Activated CD4-positive, alpha-beta memory T cell treated with anti-CD3 and anti-CD28 coated beads for 36 hours (primary cell): ENCODE measurements around the gene ACTN3. TPM values are rescaled to one million over a fixed set of nuclear protein-coding genes. Genes with fewer than 3 reads are reported as not detected.

Experiments
- CTCF ChIA-PET: fragments of 350-600 bp; sonication (Branson Sonifier 250); formaldehyde crosslinking; loops from one replicate; lab custom pipeline; 2021; ENCODE audit warnings: antibody characterized with exemption, inconsistent platforms; lab: Charles Lee
- POLR2A ChIA-PET: fragments of 350-600 bp; sonication (Branson Sonifier 250); formaldehyde crosslinking; loops from one replicate; lab custom pipeline; 2021; ENCODE audit warnings: antibody characterized with exemption; lab: Charles Lee
- DNase-seq: peaks from one replicate; pipeline ENCODE4 v3.0.0-alpha.2; 2020
- H3K27ac Mint-ChIP-seq: one replicate; pipeline ENCODE4 v1.8.0; 2021; ENCODE audit warnings: mixed read lengths
- H3K27me3 Mint-ChIP-seq: one replicate; pipeline ENCODE4 v1.8.0; 2021; ENCODE audit warnings: mixed read lengths
- H3K36me3 Mint-ChIP-seq: one replicate; pipeline ENCODE4 v1.8.0; 2021; ENCODE audit warnings: mixed read lengths
- H3K4me1 Mint-ChIP-seq: one replicate; pipeline ENCODE4 v1.8.0; 2021; ENCODE audit warnings: low read depth, mixed read lengths
- H3K4me3 Mint-ChIP-seq: one replicate; pipeline ENCODE4 v1.8.0; 2021; ENCODE audit warnings: mild to moderate bottlenecking, mixed read lengths
- H3K9me3 Mint-ChIP-seq: one replicate; pipeline ENCODE4 v1.8.0; 2021; ENCODE audit warnings: mixed read lengths
- intact Hi-C: fragments of 100-400 bp; cut with micrococcal nuclease; formaldehyde crosslinking; loops from one replicate; pipeline ENCODE4 v1.15.1; 2023
- total RNA-seq, 2 experiments: library from RNA; stranded (reverse); gene quantifications; one replicate each; pipeline ENCODE4 v1.2.3, GENCODE V29; 2021

Gene ACTN3
- total RNA-seq, 2 experiments from 2014 or later = 0.15 to 0.24 TPM

GRCh38 chr11:66559866-66560676, 13.4 kb downstream of the ACTN3 start:
- Mint-ChIP-seq H3K9me3 (no peaks in the 10 kb centered on the region), H3K36me3 (no peaks in the 10 kb centered on the region), H3K27ac (no peak overlapping the region), H3K4me1 (no peaks in the 10 kb centered on the region), H3K4me3 (no peak overlapping the region), H3K27me3 (peaks cover 8% of the 10 kb centered on the region)
- DNase-seq = no peak
- CTCF ChIA-PET = interaction anchor here (0.6 to 1.4 kb wide), 2 partner anchors 118 to 839 kb away, joined by 3 read pairs; partner anchors contain the start of genes RBM4B and RNASEH2C
- POLR2A ChIA-PET = no interaction called here
- intact Hi-C loops = no loop called here

GRCh38 chr11:66561178-66561974, 14.7 kb downstream of the ACTN3 start:
- DNase-seq = no peak
- H3K36me3 Mint-ChIP-seq = no peaks in the 10 kb centered on the region
- intact Hi-C loops = no loop called here
- H3K27ac Mint-ChIP-seq = no peak overlapping the region
- peaks cover 6% of the 10 kb centered on the region for H3K27me3 Mint-ChIP-seq
- CTCF ChIA-PET = interaction anchor here (1.0 to 1.2 kb wide), 2 partner anchors 19 to 273 kb away, joined by 3 to 4 read pairs; no protein-coding TSS in a partner anchor
- no peaks in the 10 kb centered on the region for H3K9me3 Mint-ChIP-seq
- H3K4me3 Mint-ChIP-seq = no peak overlapping the region
- POLR2A ChIA-PET = no interaction called here
- H3K4me1 Mint-ChIP-seq = no peaks in the 10 kb centered on the region

- Mint-ChIP-seq H3K4me1 (peaks cover 2% of the 10 kb centered on the region), H3K9me3 (no peaks in the 10 kb centered on the region), H3K4me3 (no peak overlapping the region), H3K27me3 (peaks cover 6% of the 10 kb centered on the region), H3K27ac (no peak overlapping the region), H3K36me3 (no peaks in the 10 kb centered on the region)
- no peak for DNase-seq
- intact Hi-C loops = no loop called here
- CTCF ChIA-PET = interaction anchor here (1.0 to 1.2 kb wide), 2 partner anchors 19 to 272 kb away, joined by 3 to 4 read pairs; no protein-coding TSS in a partner anchor
- POLR2A ChIA-PET = no interaction called here
Observed at GRCh38 chr11:66561975-66562248, 15.2 kb downstream of the ACTN3 start.

- Mint-ChIP-seq H3K4me3 (no peak overlapping the region), H3K27ac (no peak overlapping the region), H3K27me3 (peaks cover 6% of the 10 kb centered on the region), H3K4me1 (peaks cover 2% of the 10 kb centered on the region), H3K36me3 (no peaks in the 10 kb centered on the region), H3K9me3 (no peaks in the 10 kb centered on the region)
- POLR2A ChIA-PET = no interaction called here
- intact Hi-C loops = no loop called here
- CTCF ChIA-PET = interaction anchor here (0.6 to 1.0 kb wide), 2 partner anchors 272 to 520 kb away, joined by 3 to 4 read pairs; no protein-coding TSS in a partner anchor
- no peak for DNase-seq
Observed at GRCh38 chr11:66562275-66562674, 15.6 kb downstream of the ACTN3 start.

GRCh38 chr11:66562907-66563583, 16.3 kb downstream of the ACTN3 start:
- no peak for DNase-seq
- Mint-ChIP-seq H3K9me3 (no peaks in the 10 kb centered on the region), H3K4me1 (peaks cover 2% of the 10 kb centered on the region), H3K36me3 (no peaks in the 10 kb centered on the region), H3K27me3 (peaks cover 6% of the 10 kb centered on the region), H3K27ac (no peak overlapping the region), H3K4me3 (no peak overlapping the region)
- ChIA-PET CTCF (interaction anchor here (0.6 kb wide), 1 partner anchor 519 kb away, joined by 4 read pairs; no protein-coding TSS in a partner anchor), POLR2A (no interaction called here)
- intact Hi-C loops = no loop called here

- CTCF ChIA-PET = no interaction called here
- H3K4me1 Mint-ChIP-seq = peaks cover 6% of the 10 kb centered on the region
- H3K9me3 Mint-ChIP-seq = no peaks in the 10 kb centered on the region
- H3K27me3 Mint-ChIP-seq = peaks cover 3% of the 10 kb centered on the region
- H3K27ac Mint-ChIP-seq = no peak overlapping the region
- POLR2A ChIA-PET = no interaction called here
- intact Hi-C loops = no loop called here
- H3K36me3 Mint-ChIP-seq = no peaks in the 10 kb centered on the region
- no peak overlapping the region for H3K4me3 Mint-ChIP-seq
- no peak for DNase-seq
Observed at GRCh38 chr11:66563832-66564231, 17.1 kb downstream of the ACTN3 start.

GRCh38 chr11:66564538-66564937, 17.8 kb downstream of the ACTN3 start:
- H3K4me3 Mint-ChIP-seq = no peak overlapping the region
- intact Hi-C loops = no loop called here
- CTCF ChIA-PET = interaction anchor here (0.9 kb wide), 1 partner anchor 114 kb away, joined by 4 read pairs; no protein-coding TSS in a partner anchor

GRCh38 chr11:66564984-66565383, 18.3 kb downstream of the ACTN3 start:
- no peaks in the 10 kb centered on the region for H3K36me3 Mint-ChIP-seq

More at GRCh38 chr11:66564538-66564937, 17.8 kb downstream of the ACTN3 start:
- Mint-ChIP-seq H3K9me3 (no peaks in the 10 kb centered on the region), H3K27me3 (no peaks in the 10 kb centered on the region), H3K4me1 (peaks cover 6% of the 10 kb centered on the region), H3K27ac (no peak overlapping the region), H3K36me3 (no peaks in the 10 kb centered on the region)
- POLR2A ChIA-PET = no interaction called here
- DNase-seq = no peak

GRCh38 chr11:66566221-66566620, 19.5 kb downstream of the ACTN3 start:
- CTCF ChIA-PET = no interaction called here
- no peak overlapping the region for H3K4me3 Mint-ChIP-seq

More at GRCh38 chr11:66564984-66565383, 18.3 kb downstream of the ACTN3 start:
- POLR2A ChIA-PET = no interaction called here
- intact Hi-C loops = no loop called here
- CTCF ChIA-PET = interaction anchor here (0.9 kb wide), 1 partner anchor 114 kb away, joined by 4 read pairs; no protein-coding TSS in a partner anchor
- no peaks in the 10 kb centered on the region for H3K9me3 Mint-ChIP-seq
- H3K4me1 Mint-ChIP-seq = peaks cover 6% of the 10 kb centered on the region
- H3K4me3 Mint-ChIP-seq = no peak overlapping the region
- no peak for DNase-seq
- no peaks in the 10 kb centered on the region for H3K27me3 Mint-ChIP-seq
- no peak overlapping the region for H3K27ac Mint-ChIP-seq

GRCh38 chr11:66567787-66568123, 21.1 kb downstream of the ACTN3 start:
- Mint-ChIP-seq H3K36me3 (no peaks in the 10 kb centered on the region), H3K9me3 (no peaks in the 10 kb centered on the region), H3K4me3 (peak overlapping the region; percentile 55), H3K27me3 (no peaks in the 10 kb centered on the region), H3K4me1 (peaks cover 6% of the 10 kb centered on the region), H3K27ac (no peak overlapping the region)
- ChIA-PET CTCF (interaction anchor here (2.0 to 2.1 kb wide), 2 partner anchors 25 to 111 kb away, joined by 8 to 13 read pairs; partner anchors contain the start of genes CCDC87, CCS and RBM4B), POLR2A (interaction anchor here (1.3 to 1.5 kb wide), 2 partner anchors 71 to 88 kb away, joined by 4 to 5 read pairs; partner anchors contain the start of genes DPP3 and RBM4)
- intact Hi-C loops = no loop called here
- DNase-seq = no peak

More at GRCh38 chr11:66566221-66566620, 19.5 kb downstream of the ACTN3 start:
- intact Hi-C loops = no loop called here
- peaks cover 6% of the 10 kb centered on the region for H3K4me1 Mint-ChIP-seq
- H3K9me3 Mint-ChIP-seq = no peaks in the 10 kb centered on the region
- no peaks in the 10 kb centered on the region for H3K36me3 Mint-ChIP-seq
- DNase-seq = no peak
- no peak overlapping the region for H3K27ac Mint-ChIP-seq
- POLR2A ChIA-PET = no interaction called here
- no peaks in the 10 kb centered on the region for H3K27me3 Mint-ChIP-seq

- Mint-ChIP-seq H3K4me1 (peaks cover 6% of the 10 kb centered on the region), H3K4me3 (peak within 1 kb of the TSS; percentile 64), H3K27me3 (no peaks in the 10 kb centered on the region), H3K36me3 (no peaks in the 10 kb centered on the region), H3K27ac (no peak within 1 kb of the TSS), H3K9me3 (no peaks in the 10 kb centered on the region)
- CTCF ChIA-PET = interaction anchor here (1.4 to 2.1 kb wide), 4 partner anchors 11 to 110 kb away, joined by 3 to 13 read pairs (median 8); partner anchors contain the start of genes CCDC87, CCS and RBM4B
- intact Hi-C loops = no loop called here
- peak; percentile 75 for DNase-seq
- POLR2A ChIA-PET = interaction anchor here (1.0 to 1.5 kb wide), 3 partner anchors 48 to 88 kb away, joined by 4 to 5 read pairs (median 5); partner anchors contain the start of genes DPP3, RBM14 and RBM4
Observed at GRCh38 chr11:66568124-66568916, 21.6 kb downstream of the ACTN3 start, which contains the start of gene CTSF. TSS of gene CTSF (minus strand) at chr11:66568606. CDS start at chr11:66568486, 120 bp downstream.
